Panc1 (cell line): ENCODE measurements around the gene UCHL5. TPM values are rescaled to one million over a fixed set of nuclear protein-coding genes. Genes with fewer than 3 reads are reported as not detected.

Source experiments
- ATAC-seq: fragments of 200-7000 bp; cut with Tn5 transposase; 2 replicates; pipeline ENCODE4 v1.9.1; 2020; ENCODE audit warnings: mild to moderate bottlenecking, moderate library complexity
- BruUV-seq: library from RNA; stranded (reverse); fragments of 400-500 nt; replicated peaks from 2 replicates; lab custom pipeline; 2021; lab: Mats Ljungman, UMichigan
- CTCF ChIA-PET: fragments of 300-600 bp; sonication (Branson Sonifier 250); formaldehyde crosslinking; loops from one replicate; lab custom pipeline; 2022; ENCODE audit warnings: antibody characterized with exemption; lab: Charles Lee
- POLR2A ChIA-PET: fragments of 300-600 bp; sonication (Branson Sonifier 250); formaldehyde crosslinking; loops from one replicate; lab custom pipeline; 2022; ENCODE audit warnings: antibody characterized with exemption; lab: Charles Lee
- DNase-seq: peaks from one replicate; pipeline ENCODE4 v3.0.0-alpha.2; 2010; ENCODE audit warnings: low read depth, low spot score
- H3K27ac ChIP-seq: 2 replicates; pipeline ENCODE4 v1.5.1; 2011; ENCODE audit warnings: mild to moderate bottlenecking, low read length, inconsistent platforms
- H3K27me3 ChIP-seq: fragments of 200-500 bp; sonication (Bioruptor generic); 2 replicates; pipeline ENCODE4 v1.6.0; 2014; ENCODE audit warnings: low read length, inconsistent platforms; ENCODE audit not compliant: control insufficient read depth, insufficient read depth
- H3K36me3 ChIP-seq: fragments of 200-500 bp; sonication (Bioruptor generic); 2 replicates; pipeline ENCODE4 v1.5.1; 2014; ENCODE audit warnings: inconsistent platforms, mild to moderate bottlenecking, low read length, moderate library complexity; ENCODE audit not compliant: control insufficient read depth, insufficient read depth
- H3K4me1 ChIP-seq: 2 replicates; pipeline ENCODE4 v1.5.1; 2011; ENCODE audit warnings: inconsistent platforms, mild to moderate bottlenecking, low read length, moderate library complexity; ENCODE audit not compliant: control insufficient read depth, insufficient read depth
- H3K4me3 ChIP-seq, 2 experiments: 2 replicates each; pipeline ENCODE4 v1.5.1; 2011 to 2012; ENCODE audit warnings: low read depth in 2 of 2, low read length in 2 of 2, mild to moderate bottlenecking in 2 of 2, inconsistent platforms in 1 of 2, moderate library complexity in 1 of 2
- H3K9me3 ChIP-seq: fragments of 200-500 bp; sonication (Bioruptor generic); 2 replicates; pipeline ENCODE4 v1.5.1; 2014; ENCODE audit warnings: low read depth, mild to moderate bottlenecking, inconsistent platforms, low read length, moderate library complexity; ENCODE audit not compliant: control insufficient read depth, insufficient read depth
- POLR2AphosphoS5 ChIP-seq: IDR thresholded peaks from 2 replicates; pipeline ENCODE4 v1.6.1; 2012; ENCODE audit warnings: mild to moderate bottlenecking, low read depth, low read length, moderate library complexity
- SIN3A ChIP-seq: IDR thresholded peaks from 2 replicates; pipeline ENCODE4 v1.6.1; 2012; ENCODE audit warnings: low read depth, mild to moderate bottlenecking, low read length, moderate library complexity, borderline replicate concordance; ENCODE audit not compliant: insufficient read depth
- TCF7L2 ChIP-seq: IDR thresholded peaks from 2 replicates; pipeline ENCODE4 v1.6.1; 2011; ENCODE audit warnings: mild to moderate bottlenecking, low read depth, low read length, inconsistent platforms
- in situ Hi-C: cut with HindIII; loops from 2 replicates; pipeline ENCODE4 v1.10.0; 2016; ENCODE audit warnings: low sequenced_read_pairs, low pct_unique_long_range_greater_than_20kb
- intact Hi-C: fragments of 100-400 bp; cut with micrococcal nuclease; formaldehyde crosslinking; loops from one replicate; pipeline ENCODE4 v1.10.0; 2022; ENCODE audit not compliant: unreplicated experiment
- total RNA-seq: library from RNA; stranded (reverse); gene quantifications from one replicate; pipeline ENCODE4 v1.2.1, GENCODE V29; 2021; ENCODE audit not compliant: unreplicated experiment
- TF ChIP-seq, protein P1 (sequence below), 2 experiments: IDR thresholded peaks; 2 replicates each; pipeline ENCODE4 v1.6.1; 2011 to 2012; ENCODE audit warnings: low read depth in 2 of 2, control low read depth in 1 of 2, low read length in 1 of 2, mild to moderate bottlenecking in 1 of 2, moderate library complexity in 1 of 2; ENCODE audit not compliant: insufficient read depth in 1 of 2
- TF ChIP-seq, protein P2 (sequence below): fragments of 450-650 bp; IDR thresholded peaks from 2 replicates; pipeline ENCODE4 v1.5.1; 2017; ENCODE audit warnings: mild to moderate bottlenecking

The UCHL5 gene
- total RNA-seq, 1 experiment from 2014 or later: 42.6 TPM

DNA sequence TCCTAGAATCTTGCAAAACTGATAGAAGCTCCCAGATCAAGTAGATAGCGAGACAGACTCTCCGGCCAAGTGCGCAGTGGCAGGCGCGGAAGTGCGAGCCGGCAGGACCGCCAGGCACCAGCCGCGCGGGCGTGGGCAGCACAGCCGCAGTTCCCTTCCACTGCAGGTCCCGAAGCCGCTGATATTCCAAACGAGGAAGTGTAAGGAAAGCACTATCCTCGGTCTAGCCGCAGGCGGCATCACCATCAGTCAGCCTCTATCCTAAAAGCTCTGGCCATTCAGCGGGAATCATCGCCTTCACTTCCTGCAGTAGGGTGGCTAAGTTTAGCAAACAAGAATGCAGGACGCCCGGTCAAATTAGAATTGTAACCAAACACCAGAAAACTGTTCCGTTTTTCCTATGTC, 45.3 kb upstream of the UCHL5 start:
- TF ChIP-seq TCF7L2: peak; percentile 58; the same call in 1 of the 2 replicates
- no peak for TF ChIP-seq POLR2AphosphoS5
- Histone ChIP-seq H3K27me3 (no peaks in the 10 kb centered on the region), H3K9me3 (no peaks in the 10 kb centered on the region), H3K4me3 (peak overlapping the region; percentile 85), H3K36me3 (peaks cover 8% of the 10 kb centered on the region), H3K27ac (peak overlapping the region; percentile 88), H3K4me1 (peaks cover 22% of the 10 kb centered on the region)
- CTCF ChIA-PET: interaction anchor here (0.7 kb wide), 1 partner anchor 13 kb away, joined by 3 read pairs; no protein-coding TSS in a partner anchor
- in situ Hi-C loops (no loop called here), intact Hi-C loops (no loop called here)
- POLR2A ChIA-PET: no interaction called here
- no TSS peak for BruUV-seq
- peak; percentile 47 for ATAC-seq
- no peak for DNase-seq

DNA sequence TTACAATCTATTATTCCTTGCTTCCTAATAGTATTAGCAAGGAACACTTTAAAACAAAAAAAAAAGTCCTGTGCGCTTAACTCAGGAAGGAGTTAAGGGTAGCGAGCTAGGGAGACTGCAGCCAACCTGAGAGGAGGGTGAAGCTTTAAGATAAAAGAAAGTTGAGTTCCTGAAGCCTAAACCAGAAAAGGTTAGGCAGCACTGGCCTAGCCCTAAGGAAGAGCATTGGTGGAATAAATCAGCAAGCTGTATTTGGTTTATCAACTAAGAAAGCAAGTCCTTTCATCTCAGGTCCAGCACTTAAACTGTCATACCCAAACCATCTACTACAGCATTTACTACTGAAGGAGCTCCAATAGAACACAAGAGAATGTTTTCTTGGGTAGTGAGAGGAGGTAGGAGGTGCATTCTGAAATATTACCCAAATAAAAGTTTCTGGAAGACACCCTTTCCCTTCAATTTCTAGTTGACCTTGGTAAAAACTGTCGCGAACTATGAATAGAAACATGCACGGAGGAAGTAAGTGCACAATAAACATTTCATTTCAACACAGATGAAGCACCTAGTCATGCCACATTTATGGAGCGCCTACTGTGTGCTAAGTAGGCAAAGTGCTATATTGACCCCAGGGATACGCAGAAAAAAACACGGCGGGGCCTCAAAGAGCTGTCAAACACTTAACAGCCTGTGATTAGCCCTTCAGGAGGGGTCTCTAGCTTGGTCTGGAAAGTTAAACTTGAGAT, 44.8 kb upstream of the UCHL5 start:
- ATAC-seq (no peak), DNase-seq (no peak)
- ChIA-PET POLR2A (no interaction called here), CTCF (interaction anchor here (0.6 to 0.7 kb wide), 2 partner anchors 13 to 17 kb away, joined by 3 to 4 read pairs; no protein-coding TSS in a partner anchor)
- intact Hi-C loops: no loop called here
- no peaks in the 10 kb centered on the region for H3K9me3 ChIP-seq
- peaks cover 22% of the 10 kb centered on the region for H3K4me1 ChIP-seq
- BruUV-seq: no TSS peak
- in situ Hi-C loops: no loop called here
- H3K27me3 ChIP-seq: no peaks in the 10 kb centered on the region
- H3K4me3 ChIP-seq: peak overlapping the region; percentile 85
- H3K36me3 ChIP-seq: peaks cover 8% of the 10 kb centered on the region
- TF ChIP-seq, protein P1, sequence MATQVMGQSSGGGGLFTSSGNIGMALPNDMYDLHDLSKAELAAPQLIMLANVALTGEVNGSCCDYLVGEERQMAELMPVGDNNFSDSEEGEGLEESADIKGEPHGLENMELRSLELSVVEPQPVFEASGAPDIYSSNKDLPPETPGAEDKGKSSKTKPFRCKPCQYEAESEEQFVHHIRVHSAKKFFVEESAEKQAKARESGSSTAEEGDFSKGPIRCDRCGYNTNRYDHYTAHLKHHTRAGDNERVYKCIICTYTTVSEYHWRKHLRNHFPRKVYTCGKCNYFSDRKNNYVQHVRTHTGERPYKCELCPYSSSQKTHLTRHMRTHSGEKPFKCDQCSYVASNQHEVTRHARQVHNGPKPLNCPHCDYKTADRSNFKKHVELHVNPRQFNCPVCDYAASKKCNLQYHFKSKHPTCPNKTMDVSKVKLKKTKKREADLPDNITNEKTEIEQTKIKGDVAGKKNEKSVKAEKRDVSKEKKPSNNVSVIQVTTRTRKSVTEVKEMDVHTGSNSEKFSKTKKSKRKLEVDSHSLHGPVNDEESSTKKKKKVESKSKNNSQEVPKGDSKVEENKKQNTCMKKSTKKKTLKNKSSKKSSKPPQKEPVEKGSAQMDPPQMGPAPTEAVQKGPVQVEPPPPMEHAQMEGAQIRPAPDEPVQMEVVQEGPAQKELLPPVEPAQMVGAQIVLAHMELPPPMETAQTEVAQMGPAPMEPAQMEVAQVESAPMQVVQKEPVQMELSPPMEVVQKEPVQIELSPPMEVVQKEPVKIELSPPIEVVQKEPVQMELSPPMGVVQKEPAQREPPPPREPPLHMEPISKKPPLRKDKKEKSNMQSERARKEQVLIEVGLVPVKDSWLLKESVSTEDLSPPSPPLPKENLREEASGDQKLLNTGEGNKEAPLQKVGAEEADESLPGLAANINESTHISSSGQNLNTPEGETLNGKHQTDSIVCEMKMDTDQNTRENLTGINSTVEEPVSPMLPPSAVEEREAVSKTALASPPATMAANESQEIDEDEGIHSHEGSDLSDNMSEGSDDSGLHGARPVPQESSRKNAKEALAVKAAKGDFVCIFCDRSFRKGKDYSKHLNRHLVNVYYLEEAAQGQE (IDR thresholded peaks at IDR 0.05; ENCODE audit: insufficient read depth in 1 of 2, low read depth in 2 of 2, low read length in 1 of 2): no peak
- TF ChIP-seq TCF7L2: no peak; the same call in 1 of the 2 replicates
- TF ChIP-seq SIN3A: no peak
- TF ChIP-seq, protein P2, sequence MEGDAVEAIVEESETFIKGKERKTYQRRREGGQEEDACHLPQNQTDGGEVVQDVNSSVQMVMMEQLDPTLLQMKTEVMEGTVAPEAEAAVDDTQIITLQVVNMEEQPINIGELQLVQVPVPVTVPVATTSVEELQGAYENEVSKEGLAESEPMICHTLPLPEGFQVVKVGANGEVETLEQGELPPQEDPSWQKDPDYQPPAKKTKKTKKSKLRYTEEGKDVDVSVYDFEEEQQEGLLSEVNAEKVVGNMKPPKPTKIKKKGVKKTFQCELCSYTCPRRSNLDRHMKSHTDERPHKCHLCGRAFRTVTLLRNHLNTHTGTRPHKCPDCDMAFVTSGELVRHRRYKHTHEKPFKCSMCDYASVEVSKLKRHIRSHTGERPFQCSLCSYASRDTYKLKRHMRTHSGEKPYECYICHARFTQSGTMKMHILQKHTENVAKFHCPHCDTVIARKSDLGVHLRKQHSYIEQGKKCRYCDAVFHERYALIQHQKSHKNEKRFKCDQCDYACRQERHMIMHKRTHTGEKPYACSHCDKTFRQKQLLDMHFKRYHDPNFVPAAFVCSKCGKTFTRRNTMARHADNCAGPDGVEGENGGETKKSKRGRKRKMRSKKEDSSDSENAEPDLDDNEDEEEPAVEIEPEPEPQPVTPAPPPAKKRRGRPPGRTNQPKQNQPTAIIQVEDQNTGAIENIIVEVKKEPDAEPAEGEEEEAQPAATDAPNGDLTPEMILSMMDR: no peak
- no peak for TF ChIP-seq POLR2AphosphoS5
- peak overlapping the region; percentile 88 for H3K27ac ChIP-seq

DNA sequence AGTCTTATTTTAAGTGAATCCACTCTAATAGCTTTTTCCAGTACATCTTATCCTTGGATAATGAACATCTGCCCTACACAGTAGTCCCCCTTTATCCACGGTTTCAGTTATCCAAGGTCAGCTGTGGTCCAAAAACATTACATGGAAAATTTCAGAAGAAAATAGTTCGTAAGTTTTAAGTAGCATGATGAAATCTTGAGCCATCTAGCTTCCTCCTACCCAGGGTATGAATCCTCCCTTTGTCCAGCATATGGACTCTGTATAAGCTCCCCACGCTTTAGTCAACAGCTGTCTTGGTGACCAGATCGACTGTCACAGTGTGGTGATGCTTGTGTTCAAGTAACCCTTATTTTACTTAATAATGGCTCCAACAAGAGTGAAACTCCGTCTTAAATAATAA, 43.5 kb upstream of the UCHL5 start:
- ATAC-seq: no peak
- no TSS peak for BruUV-seq
- no peaks in the 10 kb centered on the region for H3K27me3 ChIP-seq
- ChIA-PET CTCF (no interaction called here), POLR2A (no interaction called here)
- H3K4me1 ChIP-seq: peaks cover 22% of the 10 kb centered on the region
- no peak overlapping the region for H3K4me3 ChIP-seq
- no peak overlapping the region for H3K27ac ChIP-seq
- DNase-seq: no peak
- H3K36me3 ChIP-seq: peaks cover 10% of the 10 kb centered on the region
- no peak for TF ChIP-seq SIN3A
- no peak for TF ChIP-seq POLR2AphosphoS5
- TF ChIP-seq, protein P2: no peak
- no peak for TF ChIP-seq TCF7L2
- TF ChIP-seq, protein P1 (IDR thresholded peaks at IDR 0.05; ENCODE audit: insufficient read depth in 1 of 2, low read depth in 2 of 2, low read length in 1 of 2): no peak
- in situ Hi-C loops (no loop called here), intact Hi-C loops (no loop called here)
- H3K9me3 ChIP-seq: no peaks in the 10 kb centered on the region
